ENCODE measurements around the gene CTSV.

DNA sequence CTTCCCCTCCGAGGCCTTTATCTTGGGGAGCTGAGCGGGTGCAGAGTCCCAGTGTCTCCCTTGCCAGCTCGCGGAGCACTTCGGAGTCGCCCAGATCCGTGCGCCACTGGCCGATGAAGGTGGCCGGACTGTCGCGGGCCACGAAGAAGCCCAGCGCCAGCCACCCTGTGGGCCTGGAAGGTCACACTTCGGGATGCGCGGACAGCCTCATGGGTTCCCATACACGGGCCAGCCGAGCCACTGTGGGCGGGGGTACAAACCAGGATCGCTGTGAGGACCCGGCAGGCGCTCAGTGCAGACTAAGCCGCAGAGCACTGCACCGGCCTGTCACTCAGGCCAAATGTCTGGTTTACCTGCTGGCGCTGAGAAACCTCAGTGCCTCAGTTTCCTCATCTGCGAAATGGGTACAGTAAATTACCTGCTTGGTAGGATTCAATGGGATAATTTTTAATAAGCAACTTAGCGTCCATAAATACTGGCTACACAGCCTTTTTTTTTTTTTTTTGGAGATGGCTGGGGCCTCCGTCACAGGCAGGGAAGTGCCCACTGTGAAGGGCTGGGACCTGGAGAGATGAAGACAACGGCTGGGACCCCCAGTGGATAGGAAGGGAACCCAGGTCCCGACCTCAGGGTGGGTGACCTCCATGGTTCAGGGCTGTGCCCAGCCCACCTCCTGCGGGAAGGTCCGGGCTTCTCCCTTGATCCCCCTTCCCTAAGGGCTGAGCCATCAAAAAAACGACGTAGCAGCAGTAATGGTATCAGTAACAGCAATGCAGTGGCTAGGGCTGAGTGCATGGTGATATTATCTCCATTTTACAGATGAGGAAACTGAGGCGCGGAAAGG lies 38.7 kb upstream of the CTSV start:
- TF ChIP-seq ZNF622 (IDR thresholded peaks at IDR 0.05): no peak
- TF ChIP-seq POU2F2 (IDR thresholded peaks at IDR 0.05; ENCODE audit: borderline replicate concordance, low read depth, low read length): no peak

All from GM12878 (cell line).